Endothelial cell (in vitro differentiated cells): ENCODE results near the gene OR6N2. TPM values are rescaled to one million over a fixed set of nuclear protein-coding genes. Genes with fewer than 3 reads are reported as not detected.

ENCODE experiments used
- DNase-seq: peaks from one replicate; pipeline ENCODE4 v3.0.0; 2021; ENCODE audit warnings: low spot score
- H3K27ac Mint-ChIP-seq: one replicate; pipeline ENCODE4 v1.8.0; 2021; ENCODE audit warnings: mixed read lengths, inconsistent platforms; ENCODE audit not compliant: unreplicated experiment
- H3K27me3 Mint-ChIP-seq: one replicate; pipeline ENCODE4 v1.8.0; 2021; ENCODE audit warnings: mild to moderate bottlenecking, moderate library complexity, mixed read lengths, inconsistent platforms; ENCODE audit not compliant: unreplicated experiment
- H3K36me3 Mint-ChIP-seq: one replicate; pipeline ENCODE4 v1.8.0; 2021; ENCODE audit warnings: mild to moderate bottlenecking, low read depth, mixed read lengths, inconsistent platforms; ENCODE audit not compliant: unreplicated experiment
- H3K4me1 Mint-ChIP-seq: one replicate; pipeline ENCODE4 v1.8.0; 2021; ENCODE audit warnings: mild to moderate bottlenecking, mixed read lengths, inconsistent platforms; ENCODE audit not compliant: unreplicated experiment
- H3K4me3 Mint-ChIP-seq: one replicate; pipeline ENCODE4 v1.8.0; 2021; ENCODE audit warnings: mild to moderate bottlenecking, mixed read lengths, inconsistent platforms; ENCODE audit not compliant: unreplicated experiment
- H3K9me3 Mint-ChIP-seq: one replicate; pipeline ENCODE4 v1.8.0; 2021; ENCODE audit warnings: mixed read lengths, inconsistent platforms; ENCODE audit not compliant: unreplicated experiment
- long read RNA-seq: library from polyadenylated mRNA; unstranded; transcript quantifications from one replicate; pipeline ENCODE4 v2.0.0, GENCODE V29; 2020; ENCODE audit not compliant: unreplicated experiment
- total RNA-seq: library from RNA; stranded (reverse); fragmentation: NEBNext Ultra II Directional; extraction: Animal tissue kit (Norgen Biotek cat#: 25700); gene quantifications from one replicate; pipeline ENCODE4 v1.2.1, GENCODE V29; 2021; ENCODE audit not compliant: unreplicated experiment
- TF ChIP-seq, protein P1 (sequence below): fragments of 200-600 bp; sonication (generic); IDR thresholded peaks from one replicate; pipeline ENCODE4 v1.5.0; 2021; ENCODE audit warnings: antibody characterized with exemption; ENCODE audit not compliant: unreplicated experiment

OR6N2 gene, protein sequence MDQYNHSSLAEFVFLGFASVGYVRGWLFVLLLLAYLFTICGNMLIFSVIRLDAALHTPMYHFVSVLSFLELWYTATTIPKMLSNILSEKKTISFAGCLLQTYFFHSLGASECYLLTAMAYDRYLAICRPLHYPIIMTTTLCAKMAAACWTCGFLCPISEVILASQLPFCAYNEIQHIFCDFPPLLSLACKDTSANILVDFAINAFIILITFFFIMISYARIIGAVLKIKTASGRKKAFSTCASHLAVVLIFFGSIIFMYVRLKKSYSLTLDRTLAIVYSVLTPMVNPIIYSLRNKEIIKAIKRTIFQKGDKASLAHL
- total RNA-seq, result not detected
- long read RNA-seq, result 0 reads

DNA sequence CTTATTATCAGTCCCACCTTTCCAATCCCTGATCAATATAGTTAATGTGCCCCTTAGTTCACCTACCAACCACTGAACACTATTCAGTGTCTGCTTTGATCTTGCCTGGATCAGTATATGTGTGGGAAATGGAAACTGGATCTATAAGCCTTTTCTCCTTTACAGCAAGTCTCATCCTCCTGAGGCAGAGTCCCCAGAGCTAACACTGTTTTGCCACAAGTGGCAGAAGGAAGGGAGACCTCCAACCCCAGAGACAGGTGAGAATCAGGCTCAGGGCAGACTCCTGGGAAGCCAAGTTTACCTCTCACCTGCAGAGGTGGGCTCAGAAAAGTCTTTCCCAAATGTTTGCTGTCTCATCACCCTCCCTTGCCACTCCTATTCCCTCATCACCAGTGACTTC is at the start of gene OR6N2:
Gene OR6N2 (minus strand): TSS at position 101 of the 400 bp plus-strand sequence. CDS start 3,569 bp downstream, outside the sequence.
- no peak within 1 kb of the TSS for H3K27ac Mint-ChIP-seq
- H3K4me3 Mint-ChIP-seq, result no peak within 1 kb of the TSS
- H3K36me3 Mint-ChIP-seq, result no peaks in the 10 kb centered on the region
- peaks cover 2% of the 10 kb centered on the region for H3K4me1 Mint-ChIP-seq
- H3K27me3 Mint-ChIP-seq, result no peaks in the 10 kb centered on the region
- TF ChIP-seq, protein P1, sequence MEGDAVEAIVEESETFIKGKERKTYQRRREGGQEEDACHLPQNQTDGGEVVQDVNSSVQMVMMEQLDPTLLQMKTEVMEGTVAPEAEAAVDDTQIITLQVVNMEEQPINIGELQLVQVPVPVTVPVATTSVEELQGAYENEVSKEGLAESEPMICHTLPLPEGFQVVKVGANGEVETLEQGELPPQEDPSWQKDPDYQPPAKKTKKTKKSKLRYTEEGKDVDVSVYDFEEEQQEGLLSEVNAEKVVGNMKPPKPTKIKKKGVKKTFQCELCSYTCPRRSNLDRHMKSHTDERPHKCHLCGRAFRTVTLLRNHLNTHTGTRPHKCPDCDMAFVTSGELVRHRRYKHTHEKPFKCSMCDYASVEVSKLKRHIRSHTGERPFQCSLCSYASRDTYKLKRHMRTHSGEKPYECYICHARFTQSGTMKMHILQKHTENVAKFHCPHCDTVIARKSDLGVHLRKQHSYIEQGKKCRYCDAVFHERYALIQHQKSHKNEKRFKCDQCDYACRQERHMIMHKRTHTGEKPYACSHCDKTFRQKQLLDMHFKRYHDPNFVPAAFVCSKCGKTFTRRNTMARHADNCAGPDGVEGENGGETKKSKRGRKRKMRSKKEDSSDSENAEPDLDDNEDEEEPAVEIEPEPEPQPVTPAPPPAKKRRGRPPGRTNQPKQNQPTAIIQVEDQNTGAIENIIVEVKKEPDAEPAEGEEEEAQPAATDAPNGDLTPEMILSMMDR, result no peak
- no peaks in the 10 kb centered on the region for H3K9me3 Mint-ChIP-seq
- no peak for DNase-seq

DNA sequence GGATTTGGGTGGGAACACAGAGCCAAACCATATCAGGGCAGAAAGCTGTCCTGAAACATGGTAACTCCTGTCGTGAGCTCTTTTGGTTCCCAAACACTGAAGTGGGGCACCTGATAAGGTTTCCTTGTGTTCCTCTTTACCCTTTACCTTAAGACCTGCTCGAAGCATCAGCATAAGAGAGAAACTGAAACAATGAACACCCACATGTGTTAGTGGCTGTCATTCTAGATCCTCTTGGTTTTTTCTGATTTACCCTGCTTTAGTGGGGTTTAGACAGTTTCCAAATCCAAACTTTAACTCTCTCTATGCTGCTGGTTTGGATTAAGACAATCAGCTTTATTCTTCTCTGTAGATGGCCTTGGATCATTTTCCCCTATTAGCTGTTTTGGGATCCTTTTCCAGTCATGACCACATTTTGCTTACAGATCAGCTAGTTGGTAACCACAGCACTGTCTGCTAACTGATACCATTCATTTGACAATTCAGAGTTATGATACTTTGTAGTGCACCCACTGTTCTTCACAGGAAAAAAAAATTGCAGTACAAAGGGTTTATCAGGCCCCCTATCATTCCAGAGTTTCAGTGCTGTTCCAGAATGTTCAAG is 49.2 kb upstream of the OR6N2 start:
- TF ChIP-seq, protein P1, result no peak
- Mint-ChIP-seq H3K9me3 (peaks cover 5% of the 10 kb centered on the region), H3K27ac (no peak overlapping the region), H3K4me3 (no peak overlapping the region), H3K36me3 (peaks cover 7% of the 10 kb centered on the region), H3K27me3 (no peaks in the 10 kb centered on the region), H3K4me1 (no peaks in the 10 kb centered on the region)
- no peak for DNase-seq

DNA sequence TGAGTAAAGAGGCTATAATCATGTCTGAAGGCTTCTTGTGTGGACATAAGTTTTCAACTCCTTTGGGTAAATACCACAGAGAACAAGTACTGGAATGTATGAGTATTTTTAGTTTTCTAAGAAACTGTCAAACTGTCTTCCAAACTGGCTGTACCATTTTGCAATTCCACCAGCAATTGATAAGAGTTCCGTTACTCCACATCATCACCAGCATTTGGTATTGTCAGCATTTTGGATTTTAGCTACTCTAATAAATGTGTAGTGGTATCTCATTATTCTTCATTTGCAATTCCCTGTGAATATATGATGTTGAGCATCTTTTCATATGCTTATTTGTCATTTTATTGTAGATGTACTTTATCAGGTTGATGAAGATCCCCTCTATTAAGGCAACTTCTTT is 40.7 kb upstream of the OR6N2 start:
- Mint-ChIP-seq H3K4me3 (no peak overlapping the region), H3K27me3 (no peaks in the 10 kb centered on the region), H3K27ac (no peak overlapping the region), H3K36me3 (no peaks in the 10 kb centered on the region), H3K9me3 (no peaks in the 10 kb centered on the region), H3K4me1 (peaks cover 7% of the 10 kb centered on the region)
- TF ChIP-seq, protein P1, result no peak
- no peak for DNase-seq

DNA sequence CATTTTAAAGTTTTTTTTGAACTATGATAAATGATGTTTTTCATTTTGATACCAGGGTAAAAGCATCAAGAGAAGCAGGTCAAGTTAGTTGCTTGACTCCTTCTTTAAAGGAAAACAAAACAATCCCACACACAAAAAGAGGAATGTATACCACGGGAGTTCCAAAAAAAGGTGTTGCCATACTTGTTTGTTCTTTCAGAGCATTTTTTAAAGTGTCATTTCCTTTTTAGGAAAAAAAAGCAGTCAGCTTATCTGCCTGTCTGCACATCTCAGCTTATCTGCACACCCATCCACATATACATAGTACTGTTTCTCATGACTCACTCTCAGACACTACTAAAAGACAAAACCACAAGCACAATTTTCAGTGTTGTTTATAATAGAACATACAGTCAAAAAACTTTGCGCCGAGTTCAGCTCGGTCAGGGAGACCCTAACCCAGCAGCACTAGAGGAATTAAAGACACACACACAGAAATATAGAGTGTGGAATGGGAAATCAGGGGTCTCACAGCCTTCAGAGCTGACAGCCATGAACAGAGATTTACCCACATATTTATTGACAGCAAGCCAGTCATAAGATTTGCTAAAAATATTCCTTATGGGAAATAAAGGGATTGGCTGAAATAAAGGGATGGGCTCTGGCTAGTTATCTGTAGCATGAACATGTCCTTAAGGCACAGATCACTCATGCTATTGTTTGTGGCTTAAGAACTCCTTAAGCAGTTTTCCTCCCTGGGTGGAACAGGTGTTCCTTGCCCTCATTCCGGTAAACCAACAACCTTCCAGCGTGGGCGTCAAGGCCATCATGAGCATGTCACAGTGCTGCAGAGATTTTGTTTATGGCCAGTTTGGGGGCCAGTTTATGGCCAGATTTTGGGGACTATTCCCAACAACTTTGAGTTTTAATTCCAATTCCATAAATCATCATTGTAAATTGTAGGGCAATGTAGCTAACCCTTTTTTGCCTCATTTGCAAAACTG is 38.7 kb upstream of the OR6N2 start:
- no peak for DNase-seq
- no peaks in the 10 kb centered on the region for H3K36me3 Mint-ChIP-seq
- H3K27ac Mint-ChIP-seq, result no peak overlapping the region
- TF ChIP-seq, protein P1, result no peak
- no peak overlapping the region for H3K4me3 Mint-ChIP-seq
- no peaks in the 10 kb centered on the region for H3K9me3 Mint-ChIP-seq
- H3K27me3 Mint-ChIP-seq, result no peaks in the 10 kb centered on the region
- peaks cover 7% of the 10 kb centered on the region for H3K4me1 Mint-ChIP-seq
